Measurements from ENCODE around the gene UBR4. TPM values are rescaled to one million over a fixed set of nuclear protein-coding genes. Genes with fewer than 3 reads are reported as not detected.

UBR4 gene
- polyA plus RNA-seq, 1 donor from 2014 or later = 49.7 TPM

DNA sequence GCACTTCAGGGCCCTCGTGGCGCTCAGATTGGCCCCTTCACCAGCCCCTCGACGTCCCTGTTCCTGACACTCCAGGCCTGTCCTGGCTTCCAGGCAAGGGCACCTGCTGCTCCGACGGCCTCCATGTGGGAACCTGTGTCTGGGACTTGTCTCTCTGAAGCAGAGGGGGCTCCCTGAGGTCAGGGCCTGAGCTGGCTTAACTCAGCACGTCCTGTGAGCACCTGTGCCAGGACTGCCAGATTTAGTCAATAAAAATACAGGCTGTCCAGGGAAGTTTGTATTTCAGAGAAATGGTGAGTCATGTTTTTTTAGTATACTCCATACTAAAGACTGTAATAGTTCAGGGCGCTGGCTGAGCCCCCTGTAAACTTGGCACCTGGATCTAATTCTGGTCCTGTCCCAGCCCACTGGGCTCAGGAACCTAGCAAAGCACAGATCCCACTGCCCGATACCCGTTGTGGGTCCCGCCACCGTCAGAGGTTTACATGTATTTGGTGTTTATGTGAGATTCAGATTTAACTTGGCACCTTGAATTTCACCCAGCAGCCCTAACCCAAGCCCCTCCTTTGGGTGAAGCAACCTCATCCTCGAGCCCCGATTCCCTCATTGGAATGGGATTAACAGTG, 143.7 kb downstream of the UBR4 start:
- H4K20me1 ChIP-seq (ENCODE audit: insufficient read depth) = no peaks in the 10 kb centered on the region
- H3K9ac ChIP-seq (ENCODE audit: low read length) = no peak overlapping the region
- no peak for TF ChIP-seq EP300 (conservative IDR thresholded peaks at IDR 0.05; ENCODE audit: poor library complexity, severe bottlenecking)
- TF ChIP-seq MXI1 (conservative IDR thresholded peaks at IDR 0.05; ENCODE audit: poor library complexity, severe bottlenecking) = no peak
- TF ChIP-seq, protein P1, sequence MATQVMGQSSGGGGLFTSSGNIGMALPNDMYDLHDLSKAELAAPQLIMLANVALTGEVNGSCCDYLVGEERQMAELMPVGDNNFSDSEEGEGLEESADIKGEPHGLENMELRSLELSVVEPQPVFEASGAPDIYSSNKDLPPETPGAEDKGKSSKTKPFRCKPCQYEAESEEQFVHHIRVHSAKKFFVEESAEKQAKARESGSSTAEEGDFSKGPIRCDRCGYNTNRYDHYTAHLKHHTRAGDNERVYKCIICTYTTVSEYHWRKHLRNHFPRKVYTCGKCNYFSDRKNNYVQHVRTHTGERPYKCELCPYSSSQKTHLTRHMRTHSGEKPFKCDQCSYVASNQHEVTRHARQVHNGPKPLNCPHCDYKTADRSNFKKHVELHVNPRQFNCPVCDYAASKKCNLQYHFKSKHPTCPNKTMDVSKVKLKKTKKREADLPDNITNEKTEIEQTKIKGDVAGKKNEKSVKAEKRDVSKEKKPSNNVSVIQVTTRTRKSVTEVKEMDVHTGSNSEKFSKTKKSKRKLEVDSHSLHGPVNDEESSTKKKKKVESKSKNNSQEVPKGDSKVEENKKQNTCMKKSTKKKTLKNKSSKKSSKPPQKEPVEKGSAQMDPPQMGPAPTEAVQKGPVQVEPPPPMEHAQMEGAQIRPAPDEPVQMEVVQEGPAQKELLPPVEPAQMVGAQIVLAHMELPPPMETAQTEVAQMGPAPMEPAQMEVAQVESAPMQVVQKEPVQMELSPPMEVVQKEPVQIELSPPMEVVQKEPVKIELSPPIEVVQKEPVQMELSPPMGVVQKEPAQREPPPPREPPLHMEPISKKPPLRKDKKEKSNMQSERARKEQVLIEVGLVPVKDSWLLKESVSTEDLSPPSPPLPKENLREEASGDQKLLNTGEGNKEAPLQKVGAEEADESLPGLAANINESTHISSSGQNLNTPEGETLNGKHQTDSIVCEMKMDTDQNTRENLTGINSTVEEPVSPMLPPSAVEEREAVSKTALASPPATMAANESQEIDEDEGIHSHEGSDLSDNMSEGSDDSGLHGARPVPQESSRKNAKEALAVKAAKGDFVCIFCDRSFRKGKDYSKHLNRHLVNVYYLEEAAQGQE (IDR thresholded peaks at IDR 0.05; ENCODE audit: borderline replicate concordance) = no peak
- no peak for TF ChIP-seq TAF1 (IDR thresholded peaks at IDR 0.05; ENCODE audit: low read depth)
- H3F3A ChIP-seq (ENCODE audit: insufficient read depth, low read length, poor library complexity, severe bottlenecking) = no peaks in the 10 kb centered on the region
- H3K9me2 ChIP-seq (ENCODE audit: insufficient read depth, low read length) = no peaks in the 10 kb centered on the region
- H3K79me2 ChIP-seq (replicated peaks; ENCODE audit: insufficient read depth, low read length) = no peaks in the 10 kb centered on the region
- no peak overlapping the region for H3K27ac ChIP-seq (ENCODE audit: low read length)
- H3K27me3 ChIP-seq (ENCODE audit: insufficient read depth, low read depth, low read length) = no peaks in the 10 kb centered on the region
- no peak overlapping the region for H3K4me3 ChIP-seq (ENCODE audit: low read length)
- no peak overlapping the region for H3K4me2 ChIP-seq (ENCODE audit: low read length)
- no peak overlapping the region for H2AFZ ChIP-seq (ENCODE audit: low read depth, low read length)
- no peaks in the 10 kb centered on the region for H3K36me3 ChIP-seq (ENCODE audit: insufficient read depth, low read length)
- no peaks in the 10 kb centered on the region for H3K9me3 ChIP-seq (ENCODE audit: low read length)

DNA sequence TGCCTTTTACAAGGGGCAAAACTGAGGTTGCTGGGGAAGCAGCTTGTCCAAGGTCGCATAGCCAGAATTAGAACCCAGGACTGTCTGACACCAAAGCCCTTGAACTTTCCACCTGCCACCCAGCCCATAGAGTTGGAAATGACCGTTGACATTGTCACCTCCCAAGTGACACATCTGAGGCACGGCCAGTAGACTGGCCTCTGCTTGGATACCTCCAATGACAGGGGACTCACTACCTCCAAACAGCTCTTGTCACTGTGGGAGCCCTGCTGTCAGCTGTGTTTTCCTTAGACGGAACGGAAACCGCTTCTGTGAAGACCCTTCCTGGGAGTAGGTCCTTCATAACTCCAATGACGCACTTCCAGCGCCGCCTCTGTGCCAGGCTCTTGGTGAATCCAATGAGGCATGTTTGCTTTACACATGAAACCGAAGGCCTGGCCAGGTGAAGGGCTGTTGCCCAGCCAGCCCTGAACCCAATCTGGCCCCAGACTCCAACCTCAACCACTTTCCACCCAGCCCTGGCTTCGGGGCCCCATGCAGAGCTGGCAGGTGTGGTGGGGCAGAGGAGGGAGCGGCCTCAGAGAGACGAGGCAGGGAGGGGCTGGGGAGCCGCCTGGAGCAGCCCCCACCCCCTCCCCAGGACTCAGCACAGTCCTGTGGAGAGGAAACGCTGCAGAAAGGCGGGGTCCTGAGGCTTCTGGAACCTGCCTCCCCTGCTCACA, 144.4 kb downstream of the UBR4 start:
- H3K4me3 ChIP-seq (ENCODE audit: low read length) = no peak overlapping the region
- no peak overlapping the region for H3K27ac ChIP-seq (ENCODE audit: low read length)
- no peaks in the 10 kb centered on the region for H3K36me3 ChIP-seq (ENCODE audit: insufficient read depth, low read length)
- H3K27me3 ChIP-seq (ENCODE audit: insufficient read depth, low read depth, low read length) = no peaks in the 10 kb centered on the region
- TF ChIP-seq EZH2 (IDR thresholded peaks at IDR 0.05; ENCODE audit: borderline replicate concordance, insufficient read depth, low read length, poor library complexity, severe bottlenecking) = no peak
- TF ChIP-seq EP300 (conservative IDR thresholded peaks at IDR 0.05; ENCODE audit: poor library complexity, severe bottlenecking) = no peak
- no peak for TF ChIP-seq MXI1 (conservative IDR thresholded peaks at IDR 0.05; ENCODE audit: poor library complexity, severe bottlenecking)
- TF ChIP-seq SMC3 (conservative IDR thresholded peaks at IDR 0.05; ENCODE audit: poor library complexity) = no peak
- H4K20me1 ChIP-seq (ENCODE audit: insufficient read depth) = no peaks in the 10 kb centered on the region
- no peaks in the 10 kb centered on the region for H3K9me2 ChIP-seq (ENCODE audit: insufficient read depth, low read length)
- no peaks in the 10 kb centered on the region for H3F3A ChIP-seq (ENCODE audit: insufficient read depth, low read length, poor library complexity, severe bottlenecking)
- H3K9me3 ChIP-seq (ENCODE audit: low read length) = no peaks in the 10 kb centered on the region
- H3K4me2 ChIP-seq (ENCODE audit: low read length) = no peak overlapping the region
- no peaks in the 10 kb centered on the region for H3K79me2 ChIP-seq (replicated peaks; ENCODE audit: insufficient read depth, low read length)
- H2AFZ ChIP-seq (ENCODE audit: low read depth, low read length) = no peak overlapping the region
- H3K9ac ChIP-seq (ENCODE audit: low read length) = no peak overlapping the region

DNA sequence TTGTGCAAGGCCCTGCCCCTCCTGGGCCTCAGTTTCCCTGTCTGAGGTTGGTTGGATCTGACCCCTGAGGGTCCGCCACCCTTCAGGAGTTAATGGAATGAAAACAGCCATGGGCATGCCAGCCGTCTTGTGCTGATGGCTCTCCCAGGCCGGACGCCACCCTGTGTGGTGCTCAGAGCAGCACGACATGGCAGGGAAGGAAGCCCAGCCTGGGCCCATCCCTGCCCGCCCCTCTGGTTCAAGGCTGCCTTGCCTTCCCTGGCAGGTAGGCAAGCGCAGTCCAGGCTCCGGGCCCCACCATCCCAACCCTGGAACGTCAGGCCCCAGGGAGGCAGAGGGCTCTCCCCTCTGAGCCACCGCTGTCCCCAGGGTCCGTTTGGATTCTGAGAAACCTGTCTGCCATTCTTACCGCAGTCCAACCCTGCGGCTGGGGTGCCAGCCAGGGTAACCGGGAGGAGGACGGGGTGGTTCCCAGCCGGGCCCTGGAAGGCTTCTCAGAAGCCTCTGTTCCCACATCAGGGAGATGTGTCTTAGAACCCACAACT, 145.1 kb downstream of the UBR4 start:
- no peaks in the 10 kb centered on the region for H3K79me2 ChIP-seq (replicated peaks; ENCODE audit: insufficient read depth, low read length)
- no peak overlapping the region for H3K9ac ChIP-seq (ENCODE audit: low read length)
- no peaks in the 10 kb centered on the region for H4K20me1 ChIP-seq (ENCODE audit: insufficient read depth)
- H3F3A ChIP-seq (ENCODE audit: insufficient read depth, low read length, poor library complexity, severe bottlenecking) = no peaks in the 10 kb centered on the region
- H2AFZ ChIP-seq (ENCODE audit: low read depth, low read length) = no peak overlapping the region
- no peaks in the 10 kb centered on the region for H3K9me2 ChIP-seq (ENCODE audit: insufficient read depth, low read length)
- H3K4me2 ChIP-seq (ENCODE audit: low read length) = no peak overlapping the region
- no peak overlapping the region for H3K4me3 ChIP-seq (ENCODE audit: low read length)
- H3K36me3 ChIP-seq (ENCODE audit: insufficient read depth, low read length) = no peaks in the 10 kb centered on the region
- H3K27me3 ChIP-seq (ENCODE audit: insufficient read depth, low read depth, low read length) = no peaks in the 10 kb centered on the region
- no peaks in the 10 kb centered on the region for H3K9me3 ChIP-seq (ENCODE audit: low read length)
- no peak overlapping the region for H3K27ac ChIP-seq (ENCODE audit: low read length)
- no peak for TF ChIP-seq EP300 (conservative IDR thresholded peaks at IDR 0.05; ENCODE audit: poor library complexity, severe bottlenecking)
- TF ChIP-seq MXI1 (conservative IDR thresholded peaks at IDR 0.05; ENCODE audit: poor library complexity, severe bottlenecking) = no peak
- no peak for TF ChIP-seq EZH2 (IDR thresholded peaks at IDR 0.05; ENCODE audit: borderline replicate concordance, insufficient read depth, low read length, poor library complexity, severe bottlenecking)
- no peak for TF ChIP-seq RAD21 (conservative IDR thresholded peaks at IDR 0.05)
- TF ChIP-seq, protein P1 (IDR thresholded peaks at IDR 0.05; ENCODE audit: borderline replicate concordance) = no peak
- TF ChIP-seq TAF1 (IDR thresholded peaks at IDR 0.05; ENCODE audit: low read depth) = no peak
- TF ChIP-seq, protein P2, sequence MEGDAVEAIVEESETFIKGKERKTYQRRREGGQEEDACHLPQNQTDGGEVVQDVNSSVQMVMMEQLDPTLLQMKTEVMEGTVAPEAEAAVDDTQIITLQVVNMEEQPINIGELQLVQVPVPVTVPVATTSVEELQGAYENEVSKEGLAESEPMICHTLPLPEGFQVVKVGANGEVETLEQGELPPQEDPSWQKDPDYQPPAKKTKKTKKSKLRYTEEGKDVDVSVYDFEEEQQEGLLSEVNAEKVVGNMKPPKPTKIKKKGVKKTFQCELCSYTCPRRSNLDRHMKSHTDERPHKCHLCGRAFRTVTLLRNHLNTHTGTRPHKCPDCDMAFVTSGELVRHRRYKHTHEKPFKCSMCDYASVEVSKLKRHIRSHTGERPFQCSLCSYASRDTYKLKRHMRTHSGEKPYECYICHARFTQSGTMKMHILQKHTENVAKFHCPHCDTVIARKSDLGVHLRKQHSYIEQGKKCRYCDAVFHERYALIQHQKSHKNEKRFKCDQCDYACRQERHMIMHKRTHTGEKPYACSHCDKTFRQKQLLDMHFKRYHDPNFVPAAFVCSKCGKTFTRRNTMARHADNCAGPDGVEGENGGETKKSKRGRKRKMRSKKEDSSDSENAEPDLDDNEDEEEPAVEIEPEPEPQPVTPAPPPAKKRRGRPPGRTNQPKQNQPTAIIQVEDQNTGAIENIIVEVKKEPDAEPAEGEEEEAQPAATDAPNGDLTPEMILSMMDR (IDR thresholded peaks at IDR 0.05; ENCODE audit: poor library complexity, severe bottlenecking) = no peak
- TF ChIP-seq POLR2AphosphoS5 (IDR thresholded peaks at IDR 0.05) = no peak
- TF ChIP-seq SMC3 (conservative IDR thresholded peaks at IDR 0.05; ENCODE audit: poor library complexity) = no peak
